ENCODE data around the gene GDPD4.

GDPD4 gene

DNA sequence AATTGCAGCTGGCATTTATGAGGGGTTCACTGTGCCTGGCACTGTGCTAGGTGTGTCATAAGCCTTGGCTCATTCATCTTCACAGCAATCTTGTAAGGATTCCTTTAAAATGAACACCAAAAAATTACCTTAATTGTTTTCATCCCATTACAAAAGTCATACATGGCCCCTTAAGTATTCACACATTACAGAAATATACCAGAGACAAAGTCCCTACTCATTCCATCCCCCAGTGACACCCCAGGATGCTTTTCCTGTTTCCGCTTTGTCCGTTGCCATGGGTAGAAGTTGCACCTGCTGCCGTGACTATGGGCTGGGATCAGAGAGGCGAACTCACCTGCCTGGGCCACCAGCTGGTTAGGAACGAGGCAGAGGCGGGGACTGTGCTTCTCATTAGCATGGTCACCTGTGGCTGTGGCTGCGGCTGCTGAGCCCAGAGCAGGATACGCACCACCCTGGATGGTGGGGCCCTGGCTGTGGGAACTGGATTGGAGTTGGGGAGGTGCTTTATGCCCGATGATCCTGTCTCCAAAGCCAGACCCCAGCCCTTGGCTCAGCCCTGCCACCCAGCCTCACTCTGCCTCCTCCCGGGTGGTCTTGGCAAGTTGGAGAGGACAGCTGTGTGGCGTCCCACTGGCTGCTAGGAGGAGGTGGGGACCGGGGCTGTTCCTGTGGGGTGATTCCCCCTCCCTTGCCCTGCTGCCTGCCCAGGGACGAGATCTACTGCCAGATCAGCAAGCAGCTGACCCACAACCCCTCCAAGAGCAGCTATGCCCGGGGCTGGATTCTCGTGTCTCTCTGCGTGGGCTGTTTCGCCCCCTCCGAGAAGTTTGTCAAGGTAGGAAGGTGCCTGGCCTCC lies 112.6 kb downstream of the GDPD4 start:
- DNase-seq = peak; percentile 22

DNA sequence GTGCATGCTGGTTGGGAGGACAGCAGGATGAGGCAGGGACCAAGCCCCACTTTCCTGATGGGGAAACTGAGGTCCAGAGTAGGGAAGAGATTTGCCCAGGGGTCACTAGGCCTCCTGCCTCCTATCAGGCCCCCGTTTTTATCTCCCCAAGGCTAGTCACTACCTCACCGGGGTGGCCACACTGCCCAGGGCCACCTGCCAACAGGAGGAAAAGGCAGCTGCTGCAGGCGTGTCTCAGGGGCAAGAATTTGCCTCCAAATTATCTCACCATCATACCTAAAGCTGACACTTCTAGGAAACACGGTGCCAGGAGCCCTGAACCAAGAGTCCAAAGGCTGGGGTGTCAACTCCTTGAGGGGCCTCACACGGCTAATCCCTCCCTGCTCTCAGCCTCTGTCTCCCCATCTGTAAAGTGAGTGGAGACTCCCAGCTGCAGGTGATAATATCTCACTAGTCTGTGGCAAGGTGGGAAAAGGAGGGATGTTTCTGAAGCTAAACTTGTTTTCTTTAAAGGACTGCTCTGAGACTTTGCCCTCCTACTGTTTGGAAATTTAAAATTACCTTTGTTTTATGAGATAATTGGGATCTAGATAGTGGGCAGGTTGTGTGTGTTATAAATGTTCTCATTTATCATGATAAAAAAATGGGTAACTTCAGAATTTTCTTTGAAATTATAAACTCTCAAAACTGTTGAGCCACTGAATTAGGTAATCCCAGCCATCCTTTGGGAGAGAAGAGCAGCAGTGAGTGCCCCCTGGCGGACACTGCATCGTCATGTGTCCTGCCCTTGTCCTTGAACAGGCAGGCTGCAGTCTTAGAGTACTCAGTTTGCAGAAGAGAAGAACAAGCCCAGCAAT lies 113.5 kb downstream of the GDPD4 start:
- DNase-seq = peak; percentile 20

DNA sequence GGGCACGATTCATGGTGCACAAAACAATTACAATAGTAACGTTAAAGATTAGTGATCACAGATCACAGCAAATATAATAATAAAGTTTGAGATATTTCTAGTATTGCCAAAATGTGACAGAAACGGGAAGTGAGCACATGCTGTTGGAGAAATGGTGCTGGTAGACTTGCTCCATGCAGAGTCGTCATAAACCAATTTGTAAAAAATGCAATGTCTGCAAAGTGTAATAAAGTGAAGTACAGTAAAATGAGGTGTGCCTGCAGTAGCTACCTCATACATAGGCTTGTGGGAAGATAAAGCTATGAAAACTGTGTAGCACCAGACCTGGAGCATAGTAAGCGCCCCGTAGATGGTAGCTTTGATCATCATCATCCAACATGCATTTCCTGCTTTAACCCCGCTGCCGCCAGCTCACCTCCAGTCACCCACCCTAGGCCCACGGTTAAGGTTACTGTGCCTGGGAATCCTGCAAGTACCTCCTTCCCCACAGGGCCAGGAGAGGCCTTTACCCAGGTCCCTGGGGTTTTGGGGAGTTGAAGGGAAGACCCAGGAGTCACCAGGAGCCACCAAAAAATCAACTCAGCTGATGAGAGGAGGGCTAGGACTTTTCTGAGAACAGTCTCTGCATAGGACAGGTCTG lies 114.3 kb downstream of the GDPD4 start:
- DNase-seq = no peak

DNA sequence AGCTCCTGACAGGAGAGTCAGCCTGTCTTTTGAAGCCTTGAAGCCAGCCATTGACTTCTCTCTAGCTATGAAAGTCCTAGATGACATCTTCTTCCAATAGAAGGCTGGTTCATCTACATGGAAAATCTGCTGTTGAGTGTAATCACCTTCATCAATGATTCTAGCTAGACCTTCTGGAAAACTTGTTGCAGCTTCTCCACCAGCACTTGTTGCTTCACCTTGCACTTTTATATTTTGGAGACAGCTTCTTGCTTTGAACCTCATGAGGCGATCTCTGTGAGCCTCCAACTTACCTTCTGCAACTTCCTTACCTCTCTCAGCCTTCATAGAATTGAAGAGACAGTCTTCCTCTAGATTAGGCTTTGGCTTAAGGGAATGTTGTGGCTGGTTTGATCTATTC lies 115.2 kb downstream of the GDPD4 start:
- DNase-seq = no peak

DNA sequence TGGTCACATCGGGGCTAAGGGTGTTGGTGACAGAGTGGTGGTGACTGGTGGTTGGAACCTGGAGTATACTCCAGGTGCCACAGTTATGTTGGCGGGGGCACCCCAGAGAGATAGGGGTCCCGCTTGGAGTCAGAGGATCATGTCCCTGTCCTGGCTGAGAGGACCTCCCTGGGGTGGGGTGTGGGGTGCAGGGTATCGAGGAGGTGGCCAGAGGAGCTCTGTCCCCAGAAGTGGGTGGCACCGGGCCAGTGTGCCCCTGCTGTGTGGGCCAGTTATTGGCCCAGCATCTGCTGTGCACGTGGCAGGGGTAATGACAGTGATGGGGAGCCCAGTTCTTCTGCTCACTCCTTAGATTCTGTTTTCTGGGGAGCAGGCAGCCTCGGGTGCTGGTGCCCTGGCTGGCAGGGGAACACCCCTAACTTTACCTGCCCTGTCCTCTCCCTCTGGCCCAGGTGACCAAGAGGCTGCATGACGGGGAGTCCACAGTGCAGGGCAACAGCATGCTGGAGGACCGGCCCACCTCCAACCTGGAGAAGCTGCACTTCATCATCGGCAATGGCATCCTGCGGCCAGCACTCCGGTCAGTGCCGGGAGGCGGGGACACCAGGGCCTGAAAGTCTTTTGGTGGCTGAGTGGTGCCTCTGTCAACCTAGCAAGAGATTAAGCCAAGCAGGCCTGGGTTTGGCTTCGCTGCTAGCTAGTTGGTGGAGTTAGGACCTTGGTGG lies 117.2 kb downstream of the GDPD4 start:
- DNase-seq = no peak

DNA sequence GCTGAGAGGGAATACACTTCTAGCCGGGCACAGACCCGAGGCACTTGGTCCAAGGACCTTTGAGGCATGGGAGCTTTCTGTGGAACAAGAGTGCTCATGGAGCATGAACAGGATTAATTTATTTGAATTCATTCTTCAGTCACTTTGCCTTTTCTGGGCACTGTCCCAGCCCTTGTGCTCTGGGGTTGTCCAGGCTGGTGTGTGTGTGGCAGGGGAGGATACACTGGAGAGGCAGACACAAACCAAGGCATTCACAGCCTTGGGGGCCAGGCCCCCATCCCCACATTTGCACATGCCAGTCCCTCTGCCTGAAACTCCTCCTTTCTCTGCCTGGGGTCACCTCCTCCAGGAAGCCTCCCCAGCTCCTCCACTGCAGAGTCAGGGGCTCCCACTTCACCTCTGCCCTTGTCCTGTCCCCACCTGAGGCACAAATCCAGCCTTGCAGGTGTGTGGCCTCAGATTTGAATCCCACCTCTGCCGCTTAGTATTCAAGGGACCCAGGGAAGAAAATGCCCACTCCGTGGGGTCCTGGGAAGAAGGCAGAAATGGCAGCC lies 118.0 kb downstream of the GDPD4 start:
- DNase-seq = no peak

DNA sequence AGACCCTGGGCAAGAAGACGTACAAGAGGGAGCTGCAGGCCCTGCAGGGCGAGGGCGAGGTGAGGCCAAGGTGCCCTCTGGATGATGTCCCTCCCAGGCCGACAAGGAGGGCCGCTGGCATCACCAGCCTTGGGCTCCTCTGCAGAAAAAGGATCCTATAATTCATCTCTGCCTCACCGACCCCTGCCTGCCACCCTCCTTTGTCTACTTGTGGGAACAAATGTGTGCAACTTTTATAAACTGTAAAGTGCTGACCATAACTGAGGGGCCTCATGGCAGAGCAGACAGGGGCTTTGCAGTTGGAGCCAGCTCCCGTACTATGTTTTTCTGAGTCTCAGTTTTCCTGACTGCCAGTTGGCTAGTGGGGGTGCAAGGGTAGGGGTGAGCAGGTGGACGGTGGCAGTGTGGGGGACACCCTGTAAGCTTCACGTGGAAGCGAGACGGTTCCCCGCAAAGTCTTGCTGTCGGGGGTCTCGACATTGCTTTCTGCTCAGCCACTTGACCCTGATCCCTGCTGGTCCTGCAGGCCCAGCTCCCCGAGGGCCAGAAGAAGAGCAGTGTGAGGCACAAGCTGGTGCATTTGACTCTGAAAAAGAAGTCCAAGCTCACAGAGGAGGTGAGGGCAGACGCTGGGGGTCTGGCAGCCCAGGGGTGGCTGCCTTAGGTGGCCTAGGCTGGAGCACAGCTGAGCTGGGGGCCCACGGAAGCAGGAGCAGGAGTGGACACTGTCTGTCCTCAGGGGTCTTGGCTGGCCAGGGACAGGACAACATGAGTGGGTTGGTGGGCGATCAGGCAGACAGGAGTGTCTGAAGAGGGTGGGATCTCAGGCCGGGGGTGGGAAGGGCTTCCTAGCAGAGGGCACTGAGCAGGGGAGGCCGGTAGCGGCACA lies 118.7 kb downstream of the GDPD4 start:
- DNase-seq = no peak

DNA sequence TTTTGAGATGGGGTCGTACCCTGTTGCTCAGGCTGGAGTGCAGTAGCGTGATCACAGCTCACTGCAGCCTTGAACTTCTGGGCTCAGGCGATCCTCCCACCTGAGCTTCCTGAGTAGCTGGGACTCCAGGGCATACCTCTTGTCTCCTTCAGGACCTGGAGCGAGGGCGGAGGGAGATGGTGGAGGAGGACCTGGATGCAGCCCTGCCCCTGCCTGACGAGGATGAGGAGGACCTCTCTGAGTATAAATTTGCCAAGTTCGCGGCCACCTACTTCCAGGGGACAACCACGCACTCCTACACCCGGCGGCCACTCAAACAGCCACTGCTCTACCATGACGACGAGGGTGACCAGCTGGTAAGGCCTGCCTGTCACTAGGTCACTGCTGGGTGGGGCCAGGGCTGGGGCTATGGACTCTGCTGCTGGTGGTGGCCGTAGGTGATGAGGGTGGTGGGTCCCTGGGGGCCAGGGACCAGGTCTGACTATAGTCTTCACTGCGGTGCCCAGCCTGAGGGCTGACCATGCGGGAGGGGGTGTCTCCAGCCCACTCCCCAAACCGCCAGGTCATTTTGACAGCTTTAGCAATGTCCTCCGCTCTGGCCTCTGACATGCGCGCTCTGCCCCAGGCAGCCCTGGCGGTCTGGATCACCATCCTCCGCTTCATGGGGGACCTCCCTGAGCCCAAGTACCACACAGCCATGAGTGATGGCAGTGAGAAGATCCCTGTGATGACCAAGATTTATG lies 119.5 kb downstream of the GDPD4 start:
- DNase-seq = no peak

DNA sequence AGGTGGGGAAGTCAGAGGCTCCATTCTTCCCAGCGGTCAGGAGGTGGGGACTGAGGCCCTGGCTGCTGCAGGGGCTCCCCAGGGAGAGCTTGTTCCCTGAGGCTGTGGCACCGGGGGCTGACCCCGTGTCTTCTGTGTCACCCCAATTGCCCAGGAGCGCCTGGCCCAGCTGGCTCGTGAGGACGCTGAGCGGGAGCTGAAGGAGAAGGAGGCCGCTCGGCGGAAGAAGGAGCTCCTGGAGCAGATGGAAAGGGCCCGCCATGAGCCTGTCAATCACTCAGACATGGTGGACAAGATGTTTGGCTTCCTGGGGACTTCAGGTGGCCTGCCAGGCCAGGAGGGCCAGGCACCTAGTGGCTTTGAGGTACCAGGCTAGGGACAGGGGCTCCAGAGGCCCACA lies 120.3 kb downstream of the GDPD4 start:
- DNase-seq = no peak

DNA sequence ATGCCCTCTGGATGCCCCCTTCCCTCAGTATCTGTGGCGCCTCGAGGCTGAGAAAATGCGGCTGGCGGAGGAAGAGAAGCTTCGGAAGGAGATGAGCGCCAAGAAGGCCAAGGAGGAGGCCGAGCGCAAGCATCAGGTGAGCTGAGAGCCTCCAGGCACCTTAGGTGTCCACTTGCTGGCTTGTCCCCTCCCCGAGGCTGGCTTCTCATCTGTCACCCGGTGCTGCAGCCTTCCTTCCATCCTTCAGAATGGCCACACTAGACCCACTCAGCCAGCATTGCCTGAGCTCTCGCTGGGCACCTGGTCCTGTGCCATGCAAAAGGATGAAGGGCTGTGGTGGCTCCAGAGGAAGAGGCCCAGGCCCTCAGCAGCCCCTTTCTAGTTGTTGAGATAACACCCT lies 121.1 kb downstream of the GDPD4 start:
- no peak for DNase-seq

DNA sequence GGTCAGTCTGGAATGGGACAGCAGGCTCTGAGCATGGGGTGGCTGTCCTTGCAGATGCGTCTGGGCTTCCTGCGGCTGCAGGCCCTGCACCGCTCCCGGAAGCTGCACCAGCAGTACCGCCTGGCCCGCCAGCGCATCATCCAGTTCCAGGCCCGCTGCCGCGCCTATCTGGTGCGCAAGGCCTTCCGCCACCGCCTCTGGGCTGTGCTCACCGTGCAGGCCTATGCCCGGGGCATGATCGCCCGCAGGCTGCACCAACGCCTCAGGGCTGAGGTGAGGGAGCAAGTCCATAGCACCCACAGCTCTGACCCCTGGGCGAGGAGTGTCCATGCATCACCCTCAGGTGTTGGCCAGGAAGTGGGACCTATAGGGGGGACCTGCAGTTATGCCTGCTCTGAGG lies 121.8 kb downstream of the GDPD4 start:
- no peak for DNase-seq

DNA sequence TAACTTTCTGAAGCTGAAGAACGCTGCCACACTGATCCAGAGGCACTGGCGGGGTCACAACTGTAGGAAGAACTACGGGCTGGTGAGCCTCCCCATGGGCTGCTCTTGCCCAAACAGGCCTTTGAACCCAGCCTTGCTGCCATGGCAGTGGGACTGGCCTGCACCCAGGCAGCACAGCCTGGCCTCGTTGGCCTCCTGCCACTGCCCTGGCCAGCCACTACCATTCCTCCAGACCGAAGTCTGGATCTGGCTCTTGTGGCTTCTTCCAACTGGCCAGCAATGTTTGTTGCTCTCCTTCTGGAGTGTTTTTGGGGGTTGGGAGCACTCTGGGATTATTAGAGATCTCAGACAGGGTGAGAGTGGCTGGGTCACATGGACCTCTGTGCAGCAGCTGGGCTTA lies 122.4 kb downstream of the GDPD4 start:
- no peak for DNase-seq

DNA sequence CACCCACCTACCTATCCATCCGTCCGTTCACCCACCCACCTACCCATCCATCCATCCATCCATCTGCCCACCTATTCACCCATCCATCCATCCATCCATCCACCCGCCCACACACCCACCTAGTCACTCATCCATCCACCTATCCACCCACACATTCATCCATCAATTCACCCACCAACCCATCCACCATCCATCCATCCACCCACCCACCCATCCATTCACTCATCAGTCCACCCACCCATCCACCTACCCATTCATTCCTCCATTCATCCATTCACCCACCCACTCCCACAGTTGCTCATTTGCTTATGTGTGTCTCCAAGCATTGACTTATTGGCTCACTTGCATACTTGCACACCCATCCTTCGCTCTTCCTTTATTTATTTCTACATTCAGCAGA lies 123.3 kb downstream of the GDPD4 start:
- DNase-seq = no peak

DNA sequence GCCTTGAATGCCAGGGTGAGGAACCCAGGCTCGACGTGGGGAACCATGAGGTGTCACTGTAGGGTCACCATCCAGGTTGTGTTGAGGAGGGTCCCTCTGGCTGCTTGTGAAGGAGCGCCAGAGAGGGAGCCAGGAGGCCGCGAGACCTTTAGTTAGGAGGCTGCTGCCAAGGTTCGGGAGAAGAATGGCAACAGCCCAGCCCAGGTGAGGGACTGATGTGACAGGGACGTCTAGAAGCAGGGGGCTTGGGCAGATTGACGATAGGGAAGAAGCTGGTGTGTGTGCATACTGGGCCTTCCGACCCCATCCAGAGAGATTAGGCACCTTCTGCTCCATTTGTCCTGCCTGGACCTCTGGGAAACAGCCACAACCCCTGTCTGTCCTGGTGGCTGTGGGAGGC lies 124.5 kb downstream of the GDPD4 start:
- no peak for DNase-seq

DNA sequence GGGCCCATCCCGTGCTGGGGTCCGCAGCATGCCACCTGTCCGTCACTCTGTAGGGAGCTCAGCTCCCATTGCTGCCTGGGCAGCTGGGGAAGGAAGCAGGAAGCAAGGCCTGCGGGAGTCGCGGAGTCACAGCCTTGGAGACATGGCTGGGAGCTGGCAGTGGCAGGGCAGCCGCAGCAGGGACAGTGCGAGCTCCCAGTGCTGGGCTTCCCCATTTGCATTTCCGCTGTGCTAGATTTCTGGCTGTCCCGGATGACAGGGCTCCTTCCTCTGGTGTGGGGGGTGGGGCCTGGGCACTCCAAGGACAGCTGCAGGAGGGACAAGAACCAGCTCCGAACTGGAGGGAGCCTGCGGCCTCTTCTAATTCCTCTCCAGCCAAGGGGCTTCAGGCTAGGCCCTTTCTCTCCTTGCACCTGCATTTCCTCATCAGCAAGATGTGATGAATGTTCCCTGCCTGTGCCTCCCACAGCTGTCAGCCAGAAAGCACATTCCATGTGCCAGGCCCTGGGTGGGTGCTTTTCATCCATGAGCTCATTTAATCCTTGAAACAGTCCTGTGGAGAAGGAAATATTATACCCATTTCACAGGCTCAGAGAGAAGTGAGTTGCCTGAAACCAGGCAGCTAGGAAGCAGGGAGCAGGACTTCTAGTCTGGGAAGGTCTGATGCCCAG lies 125.5 kb downstream of the GDPD4 start:
- no peak for DNase-seq

DNA sequence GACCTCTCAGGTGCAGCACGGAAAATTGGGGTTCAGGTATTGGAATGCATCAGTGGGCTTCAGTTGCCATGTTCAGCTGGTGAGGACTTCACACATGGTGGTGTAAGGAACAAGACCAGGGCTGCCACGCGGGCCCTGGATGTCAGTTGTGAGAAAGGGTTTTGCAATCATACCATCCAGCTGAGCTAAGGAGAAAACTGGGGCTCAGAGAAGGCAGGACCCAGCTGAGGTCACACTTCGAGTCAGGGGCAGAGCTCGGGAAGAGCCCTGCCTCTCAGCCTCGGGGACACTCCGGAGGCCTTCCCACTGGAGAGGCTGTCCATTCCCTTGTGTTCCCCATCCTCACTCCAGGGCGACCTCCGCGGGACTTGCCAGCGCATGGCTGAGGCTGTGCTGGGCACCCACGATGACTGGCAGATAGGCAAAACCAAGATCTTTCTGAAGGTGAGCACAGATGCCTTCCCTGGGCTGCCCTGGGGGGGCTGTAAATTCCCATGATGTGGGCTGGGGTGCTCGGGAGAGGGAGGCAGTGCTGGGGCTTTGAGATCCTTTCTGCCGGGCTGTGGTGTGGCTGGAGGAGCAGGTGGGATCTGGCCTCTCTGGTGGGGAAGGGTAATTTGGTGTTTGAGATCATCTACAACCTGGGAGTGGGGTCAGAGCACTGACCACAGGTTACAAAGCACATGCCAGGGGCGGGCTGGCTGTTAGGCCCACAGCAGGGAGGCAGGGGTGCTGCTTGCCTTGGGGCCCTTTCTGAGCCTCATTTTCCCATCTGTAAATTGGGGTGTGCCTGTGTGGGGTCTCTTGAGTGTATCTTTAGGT lies 126.3 kb downstream of the GDPD4 start:
- DNase-seq = no peak

DNA sequence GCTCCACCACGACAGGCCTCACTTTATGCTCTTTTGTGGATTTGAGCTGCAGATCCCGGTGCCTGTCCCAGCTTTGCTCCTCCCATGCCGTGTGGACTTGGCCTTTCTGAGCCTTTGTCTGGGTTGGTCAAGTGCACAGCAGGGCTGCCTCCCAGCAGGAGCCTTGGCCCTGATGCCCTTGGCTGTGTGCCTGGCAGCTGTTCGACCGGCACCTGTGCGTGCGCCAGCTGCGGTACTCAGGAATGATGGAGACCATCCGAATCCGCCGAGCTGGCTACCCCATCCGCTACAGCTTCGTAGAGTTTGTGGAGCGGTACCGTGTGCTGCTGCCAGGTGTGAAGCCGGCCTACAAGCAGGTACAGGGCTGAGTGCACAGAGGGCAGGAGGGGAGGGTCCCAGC lies 126.9 kb downstream of the GDPD4 start:
- no peak for DNase-seq

DNA sequence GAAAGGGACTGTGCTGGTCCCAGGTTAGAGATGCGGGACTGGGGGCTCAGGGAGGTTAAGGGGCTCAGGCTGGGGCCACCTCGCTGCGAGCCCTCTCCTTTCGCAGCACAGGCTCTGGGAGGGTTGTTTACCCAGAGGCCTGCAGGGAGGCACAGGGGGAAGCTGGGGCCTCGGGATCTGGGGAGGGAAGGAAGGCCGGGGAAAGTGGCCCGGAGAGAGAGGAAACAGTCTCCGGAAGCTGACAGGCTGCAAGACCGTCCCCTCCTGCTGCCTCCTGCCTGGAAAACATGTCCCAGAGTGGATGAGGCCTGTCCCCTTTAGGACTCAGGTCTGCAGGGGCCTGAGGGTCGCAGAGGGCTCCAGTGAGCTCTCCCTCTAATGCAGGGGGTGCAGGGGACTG lies 128.0 kb downstream of the GDPD4 start:
- DNase-seq = no peak

DNA sequence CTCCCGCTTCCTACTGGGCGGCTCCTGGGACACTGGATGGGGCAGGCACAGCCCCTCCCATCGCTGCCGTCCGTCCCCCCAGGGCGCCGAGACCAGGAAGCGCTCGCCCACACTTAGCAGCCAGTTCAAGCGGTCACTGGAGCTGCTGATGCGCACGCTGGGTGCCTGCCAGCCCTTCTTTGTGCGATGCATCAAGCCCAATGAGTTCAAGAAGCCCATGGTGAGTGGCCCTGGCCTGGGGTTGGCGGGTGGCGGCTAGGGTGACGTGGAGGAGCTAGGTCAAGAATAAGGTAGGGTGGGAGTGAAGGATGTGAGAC lies 128.9 kb downstream of the GDPD4 start:
- no peak for DNase-seq
